Heart right ventricle (tissue), 16 donors: ENCODE results near the gene MRPL40. TPM values are rescaled to one million over a fixed set of nuclear protein-coding genes. Genes with fewer than 3 reads are reported as not detected.
A peak's percentile ranks its signal among the peaks of the same experiment; 100 is the strongest.
"Not testable (repeated sequence)": the region's sequence is repeated elsewhere in the genome, so short reads cannot be mapped to it uniquely, and the experiment has no call there.

Source experiments
- ATAC-seq, 8 donors: fragments of 200-7000 bp; cut with Tn5 transposase; one replicate each; pipeline ENCODE4 v1.9.1; 2020; ENCODE audit warnings: mild to moderate bottlenecking in 8 of 8, moderate library complexity in 8 of 8, moderate number of reproducible peaks in 1 of 8
- DNase-seq, 2 donors: peaks; one replicate each; pipeline ENCODE4 v3.0.0-alpha.2; 2020
- H3K27ac ChIP-seq, 10 donors: fragments of 200-600 bp; sonication (generic) in 2 of 10; one replicate each; pipeline versions ENCODE4 v1.5.0 to v1.8.0; 2020 to 2022; ENCODE audit warnings: mild to moderate bottlenecking in 3 of 10
- H3K27me3 ChIP-seq, 7 donors: fragments of 200-600 bp; one replicate each; pipeline ENCODE4 v1.8.0; 2021 to 2022; ENCODE audit warnings: mild to moderate bottlenecking in 2 of 7
- H3K36me3 ChIP-seq, 9 donors: fragments of 200-600 bp; sonication (generic) in 1 of 9; one replicate each; pipeline versions ENCODE4 v1.5.0 to v1.8.0; 2020 to 2022; ENCODE audit warnings: mild to moderate bottlenecking in 2 of 9
- H3K4me1 ChIP-seq, 9 donors: fragments of 200-600 bp; sonication (generic) in 1 of 9; one replicate each; pipeline versions ENCODE4 v1.5.0 to v1.8.0; 2020 to 2022; ENCODE audit warnings: mild to moderate bottlenecking in 4 of 9
- H3K4me3 ChIP-seq, 10 donors: fragments of 200-600 bp; sonication (generic) in 2 of 10; one replicate each; pipeline versions ENCODE4 v1.5.0 to v1.8.0; 2020 to 2022; ENCODE audit warnings: mild to moderate bottlenecking in 7 of 10, moderate library complexity in 2 of 10
- H3K9me3 ChIP-seq, 11 donors: fragments of 200-600 bp in 10 of 11; sonication (generic) in 2 of 11; one replicate each; pipeline versions ENCODE4 v1.5.0 to v1.8.0; 2013 to 2022; ENCODE audit warnings: mild to moderate bottlenecking in 2 of 11, control low read depth in 1 of 11, moderate library complexity in 1 of 11
- CTCF ChIP-seq, 9 donors: fragments of 200-600 bp; sonication (generic) in 2 of 9; IDR thresholded peaks; one replicate each; pipeline versions ENCODE4 v1.5.0 to v1.8.0; 2021 to 2022; ENCODE audit warnings: antibody characterized with exemption in 9 of 9, mild to moderate bottlenecking in 5 of 9, moderate library complexity in 1 of 9
- WGBS, 2 donors: extraction: QIAGEN DNeasy Blood & Tissue Kit; methylation state at CpG; one replicate each; pipeline ENCODE4 v1.1.7; 2013; ENCODE audit warnings: inconsistent platforms in 1 of 2; 5-methylcytosine and 5-hydroxymethylcytosine counted together
- intact Hi-C, 10 donors: fragments of 100-400 bp; cut with DNase I; formaldehyde crosslinking; loops; one replicate each; pipeline versions ENCODE4 v1.11.1 to v1.14.2; 2022
- polyA plus RNA-seq, 2 donors: library from polyadenylated mRNA; stranded (reverse); fragments of 200-250 nt; gene quantifications; one replicate each; pipeline ENCODE4 v1.2.3, GENCODE V29; 2013
- total RNA-seq, 10 donors: library from RNA; stranded (reverse); fragmentation: NEBNext Ultra II Directional in 3 of 10; extraction: Animal tissue kit (Norgen Biotek cat#: 25700) in 3 of 10; gene quantifications; one replicate each; pipeline versions ENCODE4 v1.2.1 to v1.2.4, GENCODE V29; 2021 to 2023
- donor health status: Arrhythmogenic right ventricular cardiomyopathy.
- donor health status: ischemic (EF 13 %, LVEDD 7.1; RV severe dilation, severe dysfunction).
- donor health status: healthy with polysubstance abuse.
- donor health status: DM: no; HTN: yes; CAD: no.
- donor health status: DM: no; HTN: no; CAD: no.
- donor health status: ischemic (EF 25% LVEDD 6.9; RV normal size, moderate dysfunction).
- donor health status: ischemic (EF 25% LVEDD 5.7; RV mildly dilated, moderate dysfunction).
- donor health status: healthy.
- donor health status: DM: yes; HTN: yes; CAD: no.
- donor health status: Ischemic cardiomyopathy.
- donor health status: ischemic (EF 35%, LVEDD 5.7; RV mildly dilated, moderate dysfunction).
- donor health status: nonischemic (EF 11% LVEDD 7.7; RV severe dilation, severe dysfunction).
- donor health status: DM: yes; HTN: yes; CAD: no.
- donor health status: PGD.
- donor health status: ischemic (EF 29% LVEDD 5.4; RV normal size, mild dysfunction).
- donor health status: nonischemic (EF 23%, LVEDD 6.1; RV moderate dilation, normal function).

Gene MRPL40
- total and polyA plus RNA-seq, 12 donors: 49.2 to 117 (median 56.7) TPM

- ATAC-seq: peak in 3 of 8 donors; percentile 38 to 67 (median 47)
- no peak for DNase-seq
- Histone ChIP-seq H3K27ac (no peak overlapping the region), H3K4me1 (peaks cover 6 to 51% (median 21%) of the 10 kb centered on the region in 9 donors), H3K9me3 (no peaks in the 10 kb centered on the region), H3K4me3 (no peak overlapping the region), H3K36me3 (peaks cover 0 to 82% (median 5%) of the 10 kb centered on the region in 9 donors), H3K27me3 (no peaks in the 10 kb centered on the region)
- intact Hi-C loops: loop anchor here in 1 of 10 donors (10.0 kb wide), 1 partner anchor 146 kb away; the partner anchor contains the start of gene CLTCL1
- no peak for TF ChIP-seq CTCF (IDR thresholded peaks at IDR 0.05)
- WGBS, 2 donors: 67 to 75% methylated on average over 8 of the region's 8 CpGs
Measured at GRCh38 chr22:19440411-19441195, 8.3 kb downstream of the MRPL40 start.

GRCh38 chr22:19442166-19442565 lies 9.8 kb downstream of the MRPL40 start:
- no peak for ATAC-seq
- Histone ChIP-seq H3K4me3 (no peak overlapping the region), H3K36me3 (peaks cover 0 to 67% (median 0%) of the 10 kb centered on the region in 9 donors)

GRCh38 chr22:19443544-19444211 lies 11.3 kb downstream of the MRPL40 start:
- DNase-seq (no peak), ATAC-seq (no peak)
- 80 to 91% methylated on average over 7 of the region's 7 CpGs for WGBS, 2 donors
- no peak overlapping the region for H3K27ac ChIP-seq
- H3K4me1 ChIP-seq: peaks cover 20 to 67% (median 43%) of the 10 kb centered on the region in 9 donors
- intact Hi-C loops: loop anchor here in 1 of 10 donors (10.0 kb wide), 1 partner anchor 149 kb away; the partner anchor contains the start of gene CLTCL1
- TF ChIP-seq CTCF (IDR thresholded peaks at IDR 0.05): no peak
- peaks cover 0 to 52% (median 0%) of the 10 kb centered on the region in 9 donors for H3K36me3 ChIP-seq
- no peaks in the 10 kb centered on the region for H3K9me3 ChIP-seq
- no peaks in the 10 kb centered on the region for H3K27me3 ChIP-seq
- H3K4me3 ChIP-seq: no peak overlapping the region

More at GRCh38 chr22:19442166-19442565, 9.8 kb downstream of the MRPL40 start:
- Histone ChIP-seq H3K9me3 (no peaks in the 10 kb centered on the region), H3K4me1 (peaks cover 16 to 64% (median 35%) of the 10 kb centered on the region in 9 donors), H3K27ac (no peak overlapping the region), H3K27me3 (no peaks in the 10 kb centered on the region)
- no peak for TF ChIP-seq CTCF (IDR thresholded peaks at IDR 0.05)
- intact Hi-C loops: loop anchor here in 1 of 10 donors (10.0 kb wide), 1 partner anchor 147 kb away; the partner anchor contains the start of gene CLTCL1
- WGBS, 2 donors: 79 to 86% methylated on average over 2 of the region's 2 CpGs
- DNase-seq: no peak

- H3K27me3 ChIP-seq, DNase-seq, ATAC-seq, H3K9me3 ChIP-seq, H3K4me3 ChIP-seq: not testable (repeated sequence)
- WGBS, 2 donors: 82 to 87% methylated on average over 9 of the region's 9 CpGs
- intact Hi-C loops: loop anchor here in 2 of 10 donors (5.0 to 10.0 kb wide), 2 partner anchors 151 to 153 kb away; partner anchors contain the start of gene CLTCL1 (in 2 of the 2)
- Histone ChIP-seq H3K36me3 (peaks cover 0 to 55% (median 0%) of the 10 kb centered on the region in 9 donors), H3K4me1 (peaks cover 20 to 66% (median 42%) of the 10 kb centered on the region in 9 donors), H3K27ac (peak overlapping the region in 1 of 10 donors; percentile 45)
Measured at GRCh38 chr22:19445279-19445982, 13.1 kb downstream of the MRPL40 start.
